NCI-H2196 treated with DMSO at 0.1 percent for 48 hours (cell line): ENCODE results near the gene CCDC172.

Source experiments
- DNase-seq: peaks from one replicate; lab custom pipeline; 2025; ENCODE audit not compliant: unreplicated experiment; lab: John Stamatoyannopoulos, UW

CCDC172 gene, protein sequence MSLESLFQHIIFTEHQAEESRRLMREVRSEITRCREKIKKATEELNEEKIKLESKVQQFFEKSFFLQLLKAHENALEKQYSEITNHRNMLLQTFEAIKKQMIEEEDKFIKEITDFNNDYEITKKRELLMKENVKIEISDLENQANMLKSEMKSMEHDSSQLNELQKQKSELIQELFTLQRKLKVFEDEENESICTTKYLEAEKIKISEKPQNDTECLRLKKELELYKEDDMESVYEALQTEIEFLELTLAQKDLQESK

DNA sequence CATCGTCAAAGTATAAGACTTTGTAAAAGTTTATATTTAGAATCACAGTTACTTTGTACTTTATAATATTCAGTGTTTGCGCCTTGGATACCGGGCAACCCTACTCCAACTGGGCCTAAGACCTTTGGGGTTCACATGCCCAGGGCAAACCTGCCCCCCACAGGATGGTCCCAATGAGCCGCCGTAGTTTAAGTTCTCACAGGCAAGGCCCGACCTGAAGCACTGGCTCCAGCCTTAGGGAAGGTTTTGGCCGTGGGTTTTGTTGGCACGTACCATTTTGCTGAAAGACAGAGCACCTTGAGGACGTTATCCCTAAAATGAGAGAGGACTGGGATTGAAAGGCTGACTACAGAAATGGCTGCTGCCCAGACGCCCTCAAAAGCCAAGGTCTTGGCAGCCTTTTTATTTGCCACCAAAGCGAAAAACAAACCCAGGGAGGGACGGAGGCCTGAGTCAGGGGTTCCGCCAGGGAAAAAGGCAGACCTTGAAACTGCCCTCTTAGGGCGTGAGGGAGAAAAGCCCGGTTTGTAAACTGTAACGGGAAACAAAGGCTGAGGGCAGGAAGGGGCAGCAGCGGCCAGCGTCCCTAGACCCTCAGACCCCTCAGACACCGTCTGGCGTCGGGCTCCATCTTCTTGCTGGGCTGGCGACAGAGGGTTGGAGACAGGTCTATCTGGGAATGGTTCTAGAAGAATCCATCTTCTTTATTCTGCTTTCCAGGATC, at the start of gene CCDC172:
Gene CCDC172 (plus strand): TSS at position 222 of the 724 bp plus-strand sequence. CDS start 564 bp downstream, outside the sequence.
- DNase-seq: no peak

DNA sequence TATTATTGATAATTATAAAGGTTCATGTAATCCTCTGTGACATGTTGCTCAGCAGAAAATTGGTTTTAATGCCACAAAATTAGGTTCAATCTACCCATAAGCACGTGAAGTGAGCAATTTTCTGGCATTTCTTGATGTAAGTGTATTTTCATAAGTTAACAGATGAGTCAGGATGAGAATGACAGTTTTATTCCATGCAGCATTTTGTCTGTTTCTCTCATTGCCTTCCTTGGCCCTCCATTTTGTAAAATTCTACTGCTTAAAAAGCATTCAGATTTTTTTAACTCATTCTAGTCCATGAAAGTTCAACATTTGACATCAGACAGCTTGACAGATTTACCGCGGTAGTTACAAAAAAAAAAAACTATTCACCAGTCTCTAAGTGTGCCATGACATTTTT, 47.3 kb upstream of the CCDC172 start:
- no peak for DNase-seq

DNA sequence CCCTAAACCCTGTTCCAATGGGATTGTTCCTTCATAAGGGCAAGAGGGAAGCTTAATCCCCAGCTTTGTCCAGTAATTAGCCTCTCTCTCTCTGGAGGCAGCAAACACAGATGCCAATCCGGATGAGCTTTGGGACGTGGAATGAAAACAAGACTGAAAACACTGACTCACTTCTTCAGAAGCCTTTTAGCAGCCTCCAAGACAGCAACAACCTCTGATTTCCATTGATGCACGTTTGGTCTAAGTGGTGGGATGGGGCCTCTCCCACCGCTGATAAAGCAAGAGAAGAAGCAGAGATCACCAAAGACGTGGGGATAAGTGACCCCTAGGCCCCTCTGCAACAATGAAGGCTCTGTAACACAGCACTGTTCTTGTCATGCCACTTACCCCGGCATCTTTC, 45.4 kb upstream of the CCDC172 start:
- no peak for DNase-seq

DNA sequence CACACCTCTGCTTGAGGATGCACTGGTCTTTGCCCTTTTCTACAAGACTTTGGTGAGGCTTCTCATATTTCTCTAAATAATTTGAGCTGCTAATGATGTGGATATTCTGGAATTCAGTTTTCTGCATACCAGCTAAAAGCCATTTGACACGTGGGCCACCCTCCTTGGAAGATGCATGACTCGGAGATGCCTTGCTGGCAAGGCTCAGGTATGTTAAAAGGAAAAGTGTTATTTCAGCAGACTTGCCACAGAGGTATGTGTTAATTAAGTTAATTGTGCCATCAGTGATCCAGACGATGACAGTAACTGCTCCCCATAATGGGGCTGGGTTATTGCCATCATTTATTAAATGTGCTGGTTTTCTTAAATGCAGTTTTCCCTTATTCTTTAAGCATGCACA, 42.5 kb upstream of the CCDC172 start:
- DNase-seq: no peak

DNA sequence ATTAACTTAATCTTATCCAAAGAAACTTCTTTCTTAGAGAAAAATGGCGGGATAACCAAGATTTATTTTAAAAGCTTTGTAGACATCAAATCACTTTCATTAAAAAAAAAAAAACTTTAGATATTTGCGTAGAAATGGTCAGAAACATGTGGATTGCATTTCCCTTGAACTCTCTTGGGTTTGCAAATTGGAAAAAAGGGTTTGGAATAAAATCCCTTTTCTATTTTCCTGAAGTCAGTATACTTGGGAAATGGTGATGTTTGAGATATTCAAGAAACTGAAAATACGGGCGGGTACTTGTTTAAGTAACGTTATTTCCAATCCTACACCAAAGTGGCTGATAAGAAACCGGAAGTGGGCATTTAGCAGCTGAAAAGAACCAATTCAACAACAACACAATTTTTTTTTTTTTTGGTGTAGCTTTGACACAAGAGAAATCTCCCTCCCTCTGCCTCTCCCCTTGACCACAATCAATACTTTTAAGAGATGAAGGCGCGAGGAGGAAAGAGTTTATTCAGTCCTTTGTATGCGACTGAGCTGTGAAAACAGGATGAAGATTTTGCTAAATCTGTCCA, 37.5 kb upstream of the CCDC172 start:
- no peak for DNase-seq

DNA sequence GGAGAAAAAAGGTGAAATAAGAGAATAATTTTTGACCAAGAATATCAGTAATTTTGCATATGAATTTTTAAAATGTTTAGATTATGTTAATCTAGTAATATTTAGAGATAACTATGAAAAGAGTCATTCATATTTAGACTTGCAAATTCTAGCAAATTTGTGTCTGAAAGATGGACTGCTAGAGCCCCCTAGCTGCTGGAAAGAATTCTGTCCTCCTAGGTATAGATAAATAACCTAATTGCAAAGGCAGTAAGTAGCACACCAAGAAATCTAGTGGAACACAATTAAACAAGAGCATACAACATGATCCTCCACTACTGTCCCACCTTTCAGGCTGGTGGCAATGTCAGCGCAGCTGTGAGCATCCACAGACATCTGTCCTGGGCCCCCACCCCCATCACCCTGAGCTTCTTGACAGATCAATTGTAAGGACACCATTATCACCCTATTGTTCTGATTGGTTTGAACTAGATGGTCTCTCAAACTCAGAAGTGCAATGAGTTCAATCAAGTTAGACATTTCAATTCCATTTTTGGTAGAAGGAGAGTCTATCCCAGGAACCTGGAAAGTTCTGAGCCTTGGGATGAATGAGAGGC, 36.2 kb upstream of the CCDC172 start:
- no peak for DNase-seq

DNA sequence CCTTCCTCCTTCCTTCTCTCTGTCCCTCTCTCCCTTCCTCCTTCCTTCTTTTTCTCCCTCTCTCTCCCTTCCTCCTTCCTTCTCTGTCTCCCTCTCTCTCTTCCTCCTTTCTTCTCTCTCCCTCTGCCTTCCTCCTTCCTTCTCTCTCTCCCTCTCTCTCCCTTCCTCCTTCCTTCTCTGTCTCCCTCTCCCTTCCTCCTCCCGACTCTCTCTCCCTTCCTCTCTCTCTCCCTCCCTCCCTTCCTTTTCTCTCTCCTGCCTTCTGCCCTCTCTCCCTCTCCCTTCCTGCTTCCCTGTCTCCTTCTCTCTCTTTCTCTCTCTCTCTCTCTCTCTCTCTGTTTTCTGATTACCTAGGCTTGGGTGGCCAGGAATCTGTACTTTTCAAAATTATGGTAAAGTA, 34.6 kb upstream of the CCDC172 start:
- DNase-seq: no peak

DNA sequence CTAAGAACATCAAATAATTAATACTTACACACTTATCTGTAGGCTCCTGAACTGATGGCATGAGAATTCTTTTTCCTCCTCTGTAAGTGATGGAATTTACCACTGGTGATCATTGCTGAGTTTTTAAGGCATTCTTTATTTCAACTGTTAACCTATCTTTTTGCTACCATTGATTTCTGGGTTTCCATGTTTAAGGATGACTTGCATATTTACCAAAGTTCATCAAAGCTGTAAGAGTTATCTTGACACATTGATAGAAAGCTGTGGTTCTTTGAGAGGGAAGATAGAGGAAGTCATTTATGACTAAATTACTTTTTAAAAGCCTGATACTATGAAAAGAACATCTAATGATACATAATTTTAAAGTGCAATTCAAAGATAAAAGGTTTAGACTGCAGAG, 31.8 kb upstream of the CCDC172 start:
- no peak for DNase-seq

DNA sequence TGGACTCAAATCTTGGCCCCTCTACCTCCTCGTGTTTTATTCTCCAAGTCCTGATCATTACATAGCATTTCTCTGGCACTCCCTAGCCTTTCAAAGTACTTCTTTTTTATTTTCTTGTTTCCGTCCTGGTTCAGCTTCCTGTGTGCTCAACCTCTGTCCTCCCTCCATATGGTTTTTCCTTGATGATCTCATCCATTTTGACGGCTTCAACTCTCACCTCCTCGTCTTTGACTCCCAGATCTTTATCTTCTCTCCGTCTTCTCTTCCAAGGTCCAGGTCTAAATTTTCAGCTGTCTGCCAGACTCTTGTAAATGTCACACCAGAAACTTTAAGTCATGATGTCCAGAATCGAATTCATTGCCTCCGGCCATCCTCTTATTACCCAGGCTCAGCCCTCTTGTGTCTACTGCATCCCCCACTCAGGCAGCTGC, 27.9 kb upstream of the CCDC172 start:
- no peak for DNase-seq

DNA sequence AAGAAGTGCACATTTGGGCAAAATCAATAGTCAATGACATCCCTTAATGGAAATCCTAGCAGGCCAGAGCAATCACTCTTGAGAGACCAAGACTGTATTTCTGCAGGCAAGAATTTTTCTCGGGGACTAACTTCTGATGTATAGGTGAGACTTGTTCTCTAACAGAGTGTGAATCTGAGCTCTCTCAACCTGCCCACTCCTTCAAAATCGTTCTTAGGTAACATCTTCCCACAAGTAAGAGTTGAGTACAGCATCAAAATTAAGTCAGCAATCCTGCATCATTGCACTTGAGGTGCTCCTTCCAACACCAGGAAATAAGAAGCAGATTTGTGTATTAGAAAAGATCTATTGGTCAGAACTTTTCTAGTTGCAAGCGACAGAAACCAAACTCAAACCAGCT, 25.7 kb upstream of the CCDC172 start:
- no peak for DNase-seq

DNA sequence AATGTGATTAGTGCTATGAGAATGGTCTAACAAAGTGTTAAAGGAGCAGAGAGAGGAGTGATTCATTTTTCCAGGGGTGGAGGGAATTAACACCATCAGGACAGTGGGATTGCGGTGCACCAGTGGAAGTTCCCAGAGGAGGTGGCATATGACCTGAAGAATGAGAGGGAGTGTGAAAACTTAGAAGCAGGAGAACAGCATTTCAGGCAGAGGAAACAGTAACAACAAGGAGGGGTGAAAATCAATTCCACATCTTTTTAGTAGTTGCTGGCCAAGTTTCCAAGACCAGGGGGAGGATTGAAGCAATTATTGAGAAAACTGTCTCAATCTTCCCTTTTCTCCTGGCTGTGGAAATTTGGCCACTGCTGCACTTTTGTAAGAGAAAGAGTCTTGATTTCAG, 23.7 kb upstream of the CCDC172 start:
- no peak for DNase-seq

DNA sequence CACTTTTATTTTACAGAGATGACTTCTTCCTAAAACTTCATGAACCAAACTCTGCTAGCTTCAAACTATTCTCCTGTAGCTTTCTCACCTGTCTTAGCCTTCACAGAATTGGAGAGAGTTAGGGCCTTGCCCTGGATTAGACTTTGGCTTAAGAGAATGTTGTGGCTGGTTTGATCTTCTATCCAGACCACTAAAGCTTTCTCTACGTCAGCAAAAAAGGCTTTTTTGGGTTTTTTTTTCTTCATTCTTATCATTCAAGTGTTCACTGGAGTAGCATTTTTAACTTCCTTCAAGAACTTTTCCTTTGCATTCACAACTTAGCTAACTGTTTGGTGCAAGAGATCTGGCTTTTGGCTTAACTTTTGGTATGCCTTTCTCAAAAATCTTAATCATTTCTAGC, 19.3 kb upstream of the CCDC172 start:
- DNase-seq: no peak

DNA sequence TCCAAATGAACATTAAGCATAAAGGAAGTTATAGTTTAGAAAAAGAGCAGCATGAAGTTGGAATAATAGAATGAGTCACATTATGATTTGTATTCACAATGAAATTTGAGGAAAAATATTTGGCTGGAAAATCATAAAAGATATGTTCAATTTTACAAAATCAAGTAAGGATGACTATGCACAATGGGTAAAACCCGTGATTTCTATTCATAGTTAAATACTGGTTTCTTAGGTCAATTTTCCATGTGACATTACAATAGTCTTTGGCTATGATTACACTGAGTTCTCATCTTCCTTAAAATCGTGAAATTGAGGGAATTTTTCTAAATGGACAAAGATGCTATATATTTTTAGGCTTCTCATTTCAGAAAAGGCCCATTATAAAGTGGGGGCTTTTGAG, 17.4 kb upstream of the CCDC172 start:
- no peak for DNase-seq

DNA sequence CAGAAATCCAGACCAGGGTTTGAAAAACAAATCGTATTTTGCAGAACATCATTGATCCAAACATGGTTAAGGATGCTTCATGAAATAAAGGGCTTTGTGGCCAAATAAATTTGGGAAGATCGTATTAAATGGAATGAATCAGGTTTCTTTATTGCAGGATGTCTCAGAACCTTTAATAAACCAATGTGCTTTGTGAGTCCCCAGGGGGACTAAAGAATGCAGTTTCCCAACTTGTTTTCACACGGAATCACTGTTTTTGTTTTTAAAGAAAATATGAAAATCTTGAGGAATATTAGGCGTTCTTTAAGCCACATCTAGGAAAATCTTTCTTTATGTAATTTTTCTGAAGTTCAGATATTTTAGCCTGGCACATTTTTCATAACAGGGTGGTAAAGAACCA, 16.8 kb upstream of the CCDC172 start:
- no peak for DNase-seq

DNA sequence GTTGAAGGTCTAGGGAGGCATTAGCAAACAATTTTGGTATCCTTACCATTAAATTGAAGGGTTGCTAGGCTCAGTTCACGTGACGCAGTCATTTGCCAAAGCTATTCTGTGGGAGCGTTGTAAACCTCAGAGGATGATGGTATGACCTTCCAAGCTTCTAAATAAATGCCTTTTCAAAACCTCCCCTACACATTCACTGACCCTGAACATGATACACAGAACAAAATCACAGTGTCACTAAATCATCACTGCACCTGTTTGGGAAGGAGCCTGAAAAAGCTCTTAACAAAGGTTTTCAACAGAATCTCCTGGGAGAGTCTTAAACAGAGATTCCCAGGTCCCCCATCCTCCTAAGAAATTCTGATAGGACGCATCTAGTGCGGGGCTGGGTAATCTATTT, 13.2 kb upstream of the CCDC172 start:
- DNase-seq: no peak

DNA sequence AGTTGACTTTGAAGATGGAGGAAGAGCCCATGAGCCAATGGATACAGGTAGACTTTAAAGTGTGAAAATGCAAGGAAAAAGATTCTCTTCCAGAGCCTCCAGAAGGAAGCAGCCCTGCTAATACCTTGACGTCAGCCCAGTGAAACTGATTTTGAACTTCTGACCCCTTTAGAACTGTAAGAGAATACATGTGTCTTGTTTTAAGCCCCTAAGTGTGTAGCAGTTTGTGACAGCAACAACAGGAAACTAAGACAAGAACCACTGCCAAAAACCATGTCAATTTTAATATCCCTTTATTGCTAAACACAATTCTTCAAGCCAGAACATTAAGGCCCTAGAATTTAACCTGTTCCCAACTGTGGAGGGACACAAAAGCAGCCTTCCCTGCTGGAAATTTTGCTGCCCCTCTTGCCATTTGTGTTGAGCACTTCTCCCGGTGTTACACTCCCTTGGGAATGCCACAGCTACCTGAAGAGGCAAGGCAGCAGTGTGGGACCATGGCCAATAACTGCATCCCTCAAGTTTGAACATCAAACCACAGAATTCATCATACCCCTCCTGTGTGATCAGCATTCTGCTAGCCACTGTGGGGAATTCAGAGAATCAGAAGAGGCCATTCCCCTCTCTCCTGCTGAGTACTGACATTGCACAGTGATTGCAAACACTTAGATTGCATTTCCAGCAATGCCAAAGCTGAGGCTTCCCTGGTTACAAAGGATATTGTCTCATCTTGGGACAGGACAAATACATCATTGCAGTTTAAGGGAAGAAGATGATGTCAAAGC, 12.3 kb upstream of the CCDC172 start:
- no peak for DNase-seq

DNA sequence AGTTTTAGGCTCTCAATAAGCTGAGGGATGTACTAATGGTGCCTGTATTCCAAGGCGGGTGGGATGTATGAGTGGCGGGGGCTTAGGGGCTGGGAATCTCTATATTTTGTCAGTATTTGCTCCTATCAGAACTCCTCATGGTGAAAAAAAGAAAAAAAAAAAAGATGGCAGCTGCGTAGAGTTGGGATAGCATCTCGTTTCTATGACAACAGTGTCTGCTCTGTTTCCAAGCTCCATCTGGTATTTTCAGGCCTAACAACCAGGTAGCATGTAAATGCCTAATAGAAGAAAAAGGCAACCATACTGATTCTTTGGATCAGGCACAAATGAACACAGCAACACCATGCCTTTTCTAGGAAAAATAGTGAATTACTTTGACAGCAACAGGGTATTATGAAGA, 11.7 kb upstream of the CCDC172 start:
- DNase-seq: no peak

DNA sequence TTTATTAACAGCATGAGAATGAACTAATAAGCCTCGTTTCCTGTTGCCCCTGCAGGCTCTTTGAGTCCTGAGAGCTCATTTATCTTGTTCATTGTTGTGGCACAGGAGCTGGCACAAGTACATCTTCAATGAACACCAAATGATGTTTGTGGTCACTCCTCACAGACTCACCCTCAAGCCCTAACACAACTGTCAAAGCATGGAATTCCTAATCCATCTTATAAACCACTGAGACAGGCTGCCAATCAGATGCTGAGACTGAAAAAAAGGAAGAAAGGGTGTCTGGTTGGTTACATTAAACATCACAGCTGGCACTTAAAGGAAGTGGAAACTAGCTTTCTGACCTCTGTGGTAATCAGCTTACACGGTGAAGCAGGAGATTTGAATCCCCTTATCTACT, 7.7 kb upstream of the CCDC172 start:
- DNase-seq: no peak

DNA sequence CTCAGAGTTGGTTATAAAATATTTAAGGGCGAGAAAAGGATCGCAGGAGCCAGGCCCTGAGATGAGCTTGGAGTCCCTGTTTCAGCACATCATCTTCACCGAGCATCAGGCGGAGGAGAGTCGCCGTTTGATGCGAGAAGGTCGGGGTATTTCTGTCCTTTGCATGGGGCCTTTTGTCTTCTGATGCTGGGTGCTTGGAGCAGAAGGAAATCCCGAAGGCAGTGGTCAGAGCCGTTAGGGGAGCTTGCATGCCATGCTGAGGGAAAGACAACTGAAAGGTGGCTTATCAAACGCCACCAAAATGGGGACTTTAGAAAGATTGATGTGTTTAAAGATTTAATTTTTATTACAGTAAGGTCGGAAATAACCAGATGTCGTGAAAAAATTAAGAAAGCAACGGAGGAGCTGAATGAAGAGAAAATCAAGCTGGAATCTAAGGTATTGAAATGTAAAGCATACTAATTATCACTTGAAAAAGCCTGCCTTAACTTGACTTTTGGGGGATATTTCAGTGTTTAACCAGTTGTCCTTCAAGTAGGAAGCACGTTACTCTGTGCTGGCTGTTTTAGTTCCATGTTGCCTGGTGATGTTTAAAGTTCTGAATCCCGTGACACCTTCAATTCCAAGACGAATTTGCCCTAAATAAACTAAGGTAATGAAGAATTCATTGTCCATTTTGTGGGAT, 845 bp downstream of the CCDC172 start:
- DNase-seq: no peak

DNA sequence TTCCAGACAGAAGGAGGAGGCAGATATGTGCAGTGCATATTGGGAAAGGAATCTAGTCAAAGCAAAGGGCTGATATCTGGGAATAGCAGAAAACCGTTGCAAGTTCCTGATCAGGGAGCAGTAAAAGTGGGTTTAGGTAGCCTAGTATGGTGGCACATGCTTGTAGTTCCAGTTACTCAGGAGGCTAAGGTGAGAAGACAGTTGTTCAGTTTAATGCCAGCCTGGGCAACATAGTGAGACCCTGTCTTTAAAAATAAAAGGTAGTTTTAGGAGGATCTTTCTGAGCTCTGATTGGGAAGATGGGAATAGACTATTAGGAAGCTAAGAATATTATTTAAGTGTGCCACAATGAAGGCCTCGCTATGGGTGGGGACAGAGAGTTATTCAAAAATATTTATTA, 1.7 kb downstream of the CCDC172 start:
- DNase-seq: no peak

DNA sequence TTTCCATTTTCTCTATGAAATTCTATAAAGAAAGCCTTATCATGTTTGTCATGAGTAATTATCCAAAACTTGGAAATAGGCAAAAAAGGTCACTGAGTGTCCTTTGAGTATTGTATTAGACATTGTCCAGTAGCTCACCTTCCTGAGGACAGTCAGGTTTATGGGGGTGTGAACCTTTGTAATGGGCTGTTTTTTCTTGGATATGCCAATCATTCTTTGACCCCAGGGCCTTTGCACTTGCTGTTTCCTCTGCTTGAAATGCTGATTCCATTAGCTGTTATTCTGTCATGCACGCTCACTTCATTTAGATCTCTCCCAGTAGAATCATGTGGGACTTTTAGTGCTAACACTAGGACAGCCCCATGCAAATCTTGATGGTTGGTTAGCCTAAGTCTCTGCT, 4.9 kb downstream of the CCDC172 start:
- no peak for DNase-seq
